Adrenal gland (tissue), 12 donors: ENCODE measurements around the gene WDR1. TPM values are rescaled to one million over a fixed set of nuclear protein-coding genes. Genes with fewer than 3 reads are reported as not detected.
A peak's percentile ranks its signal among the peaks of the same experiment; 100 is the strongest.

ENCODE experiments used
- DNase-seq, 7 donors: peaks; one replicate each; pipeline ENCODE4 v3.0.0-alpha.2; 2019 to 2020
- H3K27ac ChIP-seq, 5 donors: fragments of 200-600 bp; sonication (generic) in 4 of 5; 1 replicate in 3 of 5; 2 replicates in 2 of 5; pipeline versions ENCODE4 v1.5.1 to v1.8.0; 2016 to 2020; ENCODE audit warnings: mild to moderate bottlenecking in 1 of 5
- H3K27me3 ChIP-seq: fragments of 200-600 bp; 2 replicates; pipeline ENCODE4 v1.8.0; 2021
- H3K36me3 ChIP-seq, 2 donors: fragments of 200-600 bp; replicated peaks in 1 of 2; 1 replicate in 1 of 2; 2 replicates in 1 of 2; pipeline versions ENCODE4 v1.5.1 to v1.8.0; 2018 to 2022
- H3K4me1 ChIP-seq, 2 donors: fragments of 200-600 bp; replicated peaks in 1 of 2; 1 replicate in 1 of 2; 2 replicates in 1 of 2; pipeline versions ENCODE4 v1.5.1 to v1.8.0; 2018 to 2021
- H3K4me3 ChIP-seq, 4 donors: fragments of 200-600 bp; sonication (generic) in 3 of 4; one replicate each; pipeline ENCODE4 v1.5.1; 2016 to 2018
- H3K9me3 ChIP-seq, 3 donors: fragments of 200-600 bp; sonication (generic) in 1 of 3; replicated peaks in 1 of 3; 1 replicate in 2 of 3; 2 replicates in 1 of 3; pipeline versions ENCODE4 v1.5.1 to v1.8.0; 2016 to 2021
- CTCF ChIP-seq, 6 experiments: fragments of 450-650 bp in 4 of 6; fragments of 200-600 bp in 2 of 6; sonication (generic) in 1 of 6; IDR thresholded peaks; 1 replicate in 5 of 6; 2 replicates in 1 of 6; pipeline versions ENCODE4 v1.5.1 to v1.8.0; 2016 to 2021; ENCODE audit warnings: antibody characterized with exemption in 6 of 6, mild to moderate bottlenecking in 2 of 6, moderate library complexity in 1 of 6
- POLR2A ChIP-seq, 2 donors: fragments of 450-650 bp; IDR thresholded peaks; one replicate each; pipeline ENCODE4 v1.6.1; 2017; ENCODE audit warnings: antibody characterized with exemption in 2 of 2, mild to moderate bottlenecking in 2 of 2, moderate library complexity in 1 of 2
- WGBS, 4 donors: extraction: QIAGEN DNeasy Blood & Tissue Kit in 2 of 4; methylation state at CpG; one replicate each; pipeline versions ENCODE4 v1.1.5 to v1.1.7; 2013 to 2017; 5-methylcytosine and 5-hydroxymethylcytosine counted together
- intact Hi-C, 2 donors: fragments of 100-400 bp; cut with DNase I; formaldehyde crosslinking; loops; one replicate each; pipeline versions ENCODE4 v1.14.1 to v1.15.0; 2022 to 2023
- polyA plus RNA-seq, 3 donors: library from polyadenylated mRNA; stranded (reverse); fragments of 200-250 nt in 2 of 3; fragments of 350-450 nt in 1 of 3; fragmentation: Illumina TruSeq in 1 of 3; extraction: RNeasy Lipid Tissue Mini Kit (QIAGEN cat#74804) in 1 of 3; gene quantifications; one replicate each; pipeline ENCODE4 v1.2.3, GENCODE V29; 2013 to 2014
- total RNA-seq, 9 donors: library from RNA; depleted of rRNA in 4 of 9; stranded (reverse); fragments of >200 nt in 4 of 9; fragments of 120-200 nt in 1 of 9; fragmentation: NEBNext Ultra II Directional in 1 of 9; extraction: Animal tissue kit (Norgen Biotek cat#: 25700) in 1 of 9; gene quantifications; one replicate each; pipeline versions ENCODE4 v1.1.0 to v1.2.4, GENCODE V29; 2013 to 2023
- donor health status: healthy with polysubstance abuse.
- donor health status: Bipolar disorder and iron deficiency.
- donor health status: DM: yes; HTN: yes; CAD: no.
- donor health status: DM: no; HTN: no; CAD: no.
- donor health status: DM: no; HTN: no; CAD: no.
- donor health status: DM: yes; HTN: yes; CAD: no.

WDR1 gene
- total and polyA plus RNA-seq, 12 donors, result 66.5 to 228 (median 143) TPM

- Histone ChIP-seq H3K9me3 (no peaks in the 10 kb centered on the region), H3K27ac (peak overlapping the region in 2 of 5 donors; percentile 57 to 84), H3K27me3 (no peaks in the 10 kb centered on the region), H3K36me3 (peaks cover 0 to 49% of the 10 kb centered on the region in 2 donors), H3K4me3 (no peak overlapping the region), H3K4me1 (peaks cover 30 to 36% of the 10 kb centered on the region in 2 donors)
- no peak for TF ChIP-seq POLR2A (IDR thresholded peaks at IDR 0.05)
- no peak for TF ChIP-seq CTCF (IDR thresholded peaks at IDR 0.05)
- DNase-seq, result no peak
- 78 to 91% (median 89%) methylated on average over 4 to 6 of the region's 6 CpGs for WGBS, 4 donors
- intact Hi-C loops, result no loop called here
Observed at GRCh38 chr4:10108391-10108790, 8.2 kb downstream of the WDR1 start.

- intact Hi-C loops, result no loop called here
- Histone ChIP-seq H3K27me3 (no peaks in the 10 kb centered on the region), H3K4me1 (peaks cover 30 to 36% of the 10 kb centered on the region in 2 donors), H3K4me3 (no peak overlapping the region), H3K27ac (peak overlapping the region in 4 of 5 donors; percentile 61 to 88 (median 78)), H3K36me3 (peaks cover 0 to 39% of the 10 kb centered on the region in 2 donors), H3K9me3 (no peaks in the 10 kb centered on the region)
- TF ChIP-seq CTCF (IDR thresholded peaks at IDR 0.05) (no peak), POLR2A (IDR thresholded peaks at IDR 0.05) (no peak)
- DNase-seq, result peak in 1 of 7 donors; percentile 40
- 66 to 79% (median 75%) methylated on average over 11 to 19 of the region's 19 CpGs for WGBS, 4 donors
Observed at GRCh38 chr4:10107111-10108091, 9.2 kb downstream of the WDR1 start.

- H3K27ac ChIP-seq, result peak overlapping the region in 4 of 5 donors; percentile 61 to 88 (median 78)
- H3K4me3 ChIP-seq, result no peak overlapping the region
- H3K9me3 ChIP-seq, result no peaks in the 10 kb centered on the region
- peaks cover 30 to 45% of the 10 kb centered on the region in 2 donors for H3K4me1 ChIP-seq
- H3K36me3 ChIP-seq, result peaks cover 0 to 36% of the 10 kb centered on the region in 2 donors
- intact Hi-C loops, result no loop called here
- 17 to 23% (median 21%) methylated on average over 7 to 13 of the region's 13 CpGs for WGBS, 4 donors
- DNase-seq, result peak; percentile 84 to 96 (median 95)
- TF ChIP-seq POLR2A (IDR thresholded peaks at IDR 0.05) (no peak), CTCF (IDR thresholded peaks at IDR 0.05) (no peak)
- no peaks in the 10 kb centered on the region for H3K27me3 ChIP-seq
Observed at GRCh38 chr4:10106421-10107039, 10.1 kb downstream of the WDR1 start.

GRCh38 chr4:10105920-10106319, 10.7 kb downstream of the WDR1 start:
- 68 to 78% (median 78%) methylated on average over 4 of the region's 4 CpGs for WGBS, 4 donors
- intact Hi-C loops, result no loop called here

More at GRCh38 chr4:10105920-10106319, 10.7 kb downstream of the WDR1 start:
- peaks cover 0 to 34% of the 10 kb centered on the region in 2 donors for H3K36me3 ChIP-seq
- no peaks in the 10 kb centered on the region for H3K27me3 ChIP-seq
- TF ChIP-seq CTCF (IDR thresholded peaks at IDR 0.05), result no peak
- no peak for TF ChIP-seq POLR2A (IDR thresholded peaks at IDR 0.05)
- H3K4me1 ChIP-seq, result peaks cover 30 to 47% of the 10 kb centered on the region in 2 donors
- no peak for DNase-seq
- no peak overlapping the region for H3K4me3 ChIP-seq
- peak overlapping the region in 4 of 5 donors; percentile 61 to 88 (median 78) for H3K27ac ChIP-seq
- H3K9me3 ChIP-seq, result no peaks in the 10 kb centered on the region
